Right ventricle myocardium superior (tissue), 1 donor: Measurements from ENCODE around the gene HYI. TPM values are rescaled to one million over a fixed set of nuclear protein-coding genes. Genes with fewer than 3 reads are reported as not detected.

Experiments
- ATAC-seq: fragments of 200-7000 bp; cut with Tn5 transposase; one replicate; pipeline ENCODE4 v1.9.1; 2020; ENCODE audit warnings: mild to moderate bottlenecking; ENCODE audit not compliant: poor library complexity
- DNase-seq: peaks from one replicate; pipeline ENCODE4 v3.0.0-alpha.2; 2020
- intact Hi-C: fragments of 100-400 bp; cut with DNase I; formaldehyde crosslinking; loops from one replicate; pipeline ENCODE4 v1.11.2; 2022
- total RNA-seq: library from RNA; stranded (reverse); fragmentation: NEBNext Ultra II Directional; extraction: Animal tissue kit (Norgen Biotek cat#: 25700); gene quantifications from one replicate; pipeline ENCODE4 v1.2.1, GENCODE V29; 2021
- donor health status: DM: no; HTN: yes; CAD: no; lungs with severe emphysema.

The HYI gene
- total RNA-seq, 1 donor from 2014 or later, result 20.1 TPM

DNA sequence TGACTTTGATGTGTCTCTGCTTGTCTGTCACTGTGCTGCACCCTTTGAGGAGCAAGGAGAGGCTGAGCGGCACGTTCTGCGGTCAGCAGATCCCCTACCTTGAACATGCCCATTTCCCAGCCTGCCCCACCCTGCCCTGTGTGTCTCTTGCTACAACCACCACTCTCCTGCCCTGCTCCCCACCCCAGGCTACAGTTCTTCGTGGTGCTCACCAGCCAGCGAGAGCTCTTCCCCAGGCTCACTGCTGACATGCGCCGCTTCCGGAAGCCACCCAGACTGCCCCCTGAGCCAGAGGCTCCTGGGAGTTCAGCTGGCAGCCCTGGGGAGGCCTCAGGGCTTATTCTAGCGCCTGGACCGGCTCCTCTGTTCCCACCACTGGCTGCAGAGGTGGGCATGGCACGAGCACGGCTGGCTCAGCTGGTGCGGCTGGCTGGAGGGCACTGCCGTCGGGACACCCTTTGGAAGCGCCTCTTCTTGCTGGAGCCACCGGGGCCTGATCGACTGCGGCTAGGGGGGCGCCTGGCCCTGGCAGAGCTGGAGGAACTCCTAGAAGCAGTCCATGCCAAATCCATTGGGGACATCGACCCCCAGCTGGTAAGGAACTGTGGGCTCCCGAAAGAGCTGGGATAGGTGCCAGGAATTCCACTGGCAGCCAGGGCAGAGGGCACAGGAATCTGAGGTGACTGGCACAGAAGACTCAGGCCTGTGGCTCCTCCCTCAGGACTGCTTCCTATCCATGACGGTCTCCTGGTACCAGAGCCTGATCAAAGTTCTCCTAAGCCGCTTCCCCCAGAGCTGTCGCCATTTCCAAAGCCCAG, 5.6 kb downstream of the HYI start:
- intact Hi-C loops, result no loop called here
- DNase-seq (no peak), ATAC-seq (peak; percentile 36)

- ATAC-seq (no peak), DNase-seq (no peak)
- intact Hi-C loops, result no loop called here
Measured at GRCh38 chr1:43446881-43447835, 6.6 kb downstream of the HYI start.

GRCh38 chr1:43446388-43446740, 7.4 kb downstream of the HYI start:
- DNase-seq, result no peak
- no peak for ATAC-seq
- intact Hi-C loops, result no loop called here

DNA sequence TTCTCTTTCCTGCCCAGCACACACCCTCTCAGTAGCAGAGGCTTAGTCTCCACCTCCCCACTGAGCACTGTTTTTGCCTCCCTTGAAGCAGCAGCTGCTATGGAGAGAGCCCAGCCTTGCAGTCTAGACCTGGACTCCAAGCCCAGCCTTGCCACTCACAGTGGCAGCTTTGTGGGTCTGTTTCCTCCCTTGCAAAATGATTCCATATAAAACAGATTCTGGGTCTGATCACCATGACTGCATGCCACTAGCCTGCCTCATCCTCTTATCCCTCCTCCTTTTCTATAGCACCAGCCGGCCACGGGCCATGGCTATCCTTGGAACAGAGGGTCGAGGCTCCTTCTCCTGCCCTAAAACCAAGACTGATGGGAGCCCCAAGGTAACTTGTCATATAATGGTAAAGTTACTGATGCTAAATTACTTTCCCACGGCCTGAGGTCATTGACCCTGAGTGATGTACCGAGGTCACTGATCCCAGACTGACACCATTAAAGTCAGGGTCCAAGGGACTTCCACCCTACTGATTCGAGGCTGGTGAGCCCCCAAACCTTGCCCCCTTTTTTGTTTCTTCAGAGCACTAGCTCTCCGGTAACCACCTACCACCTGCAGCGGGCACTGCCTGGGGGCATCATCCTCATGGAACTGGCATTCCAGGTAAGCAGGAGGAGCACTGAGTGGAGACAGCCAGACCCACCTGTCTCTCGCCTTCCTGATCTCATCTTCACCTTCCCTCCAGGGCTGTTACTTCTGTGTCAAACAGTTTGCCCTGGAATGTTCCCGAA, 7.9 kb downstream of the HYI start:
- intact Hi-C loops, result no loop called here
- DNase-seq, result no peak
- ATAC-seq, result no peak

- ATAC-seq (peak; percentile 36), DNase-seq (no peak)
- intact Hi-C loops, result no loop called here
Measured at GRCh38 chr1:43444836-43445235, 8.9 kb downstream of the HYI start.

- DNase-seq (no peak), ATAC-seq (no peak)
- intact Hi-C loops, result no loop called here
Measured at GRCh38 chr1:43444151-43444828, 9.4 kb downstream of the HYI start.

- ATAC-seq, result no peak
- intact Hi-C loops, result no loop called here
- DNase-seq, result no peak
Measured at GRCh38 chr1:43443197-43443946, 10.4 kb downstream of the HYI start.

- intact Hi-C loops, result no loop called here
- DNase-seq, result no peak
- ATAC-seq, result no peak
Measured at GRCh38 chr1:43442756-43443155, 11.0 kb downstream of the HYI start.

- ATAC-seq (no peak), DNase-seq (no peak)
- intact Hi-C loops, result no loop called here
Measured at GRCh38 chr1:43441894-43442637, 11.7 kb downstream of the HYI start.

- DNase-seq (no peak), ATAC-seq (no peak)
- intact Hi-C loops, result no loop called here
Measured at GRCh38 chr1:43441166-43441893, 12.4 kb downstream of the HYI start.

DNA sequence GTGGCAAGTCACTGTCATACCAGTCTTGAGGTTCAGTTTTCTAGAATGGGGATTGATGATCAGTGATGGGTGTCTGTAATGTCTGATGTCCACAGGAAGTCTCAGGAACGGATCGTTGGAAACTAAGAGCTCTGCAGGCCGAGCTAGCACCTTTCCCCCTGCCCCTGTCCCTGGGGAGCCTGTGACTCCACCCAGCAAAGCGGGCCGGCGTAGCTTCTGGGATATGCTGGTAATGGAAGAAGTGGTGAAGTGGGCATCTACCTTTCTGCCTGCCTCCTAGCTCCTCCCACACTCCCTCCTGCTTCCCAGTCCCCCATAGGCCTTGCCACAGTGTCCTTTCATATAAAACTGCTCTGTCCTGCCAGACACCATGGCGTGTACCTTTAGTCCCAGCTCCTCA, 13.4 kb downstream of the HYI start:
- no peak for ATAC-seq
- intact Hi-C loops, result no loop called here
- DNase-seq, result no peak

DNA sequence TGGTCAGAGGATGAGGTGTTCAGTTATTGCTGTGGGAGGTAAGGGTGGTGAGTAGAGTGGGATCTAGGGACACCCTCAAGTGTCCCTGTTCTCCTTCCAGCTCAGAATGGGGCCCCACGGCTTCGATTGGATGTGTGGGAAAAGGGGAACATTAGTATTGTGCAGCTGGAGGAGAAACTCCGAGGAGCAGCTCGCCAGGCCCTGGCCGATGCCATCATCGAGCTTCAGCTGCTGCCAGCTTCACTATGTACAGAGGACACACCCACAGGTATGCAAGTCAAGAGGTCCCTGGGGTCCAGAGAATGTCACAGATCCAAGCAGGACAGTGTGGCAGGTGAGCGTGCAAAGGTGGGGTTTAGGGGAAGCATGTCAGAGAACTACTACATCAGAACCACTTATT, 13.9 kb downstream of the HYI start:
- intact Hi-C loops, result no loop called here
- no peak for ATAC-seq
- DNase-seq, result no peak

GRCh38 chr1:43438953-43439581, 14.7 kb downstream of the HYI start:
- intact Hi-C loops, result no loop called here
- ATAC-seq, result no peak
- DNase-seq, result no peak

GRCh38 chr1:43438576-43438952, 15.2 kb downstream of the HYI start:
- intact Hi-C loops, result no loop called here
- DNase-seq (no peak), ATAC-seq (no peak)

GRCh38 chr1:43438006-43438405, 15.7 kb downstream of the HYI start:
- no peak for DNase-seq
- intact Hi-C loops, result no loop called here
- no peak for ATAC-seq
